Right lobe of liver (tissue), 4 donors: Measurements from ENCODE around the gene SCAPER.
"Not testable (repeated sequence)": the region's sequence is repeated elsewhere in the genome, so short reads cannot be mapped to it uniquely, and the experiment has no call there.

Experiments used
- CTCF ChIP-seq, 4 donors: fragments of 200-600 bp in 3 of 4; fragments of 450-650 bp in 1 of 4; IDR thresholded peaks; one replicate each; pipeline versions ENCODE4 v1.5.1 to v1.8.0; 2016 to 2022; ENCODE audit warnings: antibody characterized with exemption in 4 of 4, mild to moderate bottlenecking in 2 of 4
- POLR2A ChIP-seq: fragments of 450-650 bp; IDR thresholded peaks from one replicate; pipeline ENCODE4 v1.6.1; 2017; ENCODE audit warnings: antibody characterized with exemption, mild to moderate bottlenecking
- donor health status: DM: no; HTN: no; CAD: no.
- donor health status: DM: no; HTN: no; CAD: no.
- donor health status: DM: no; HTN: yes; CAD: no.

DNA sequence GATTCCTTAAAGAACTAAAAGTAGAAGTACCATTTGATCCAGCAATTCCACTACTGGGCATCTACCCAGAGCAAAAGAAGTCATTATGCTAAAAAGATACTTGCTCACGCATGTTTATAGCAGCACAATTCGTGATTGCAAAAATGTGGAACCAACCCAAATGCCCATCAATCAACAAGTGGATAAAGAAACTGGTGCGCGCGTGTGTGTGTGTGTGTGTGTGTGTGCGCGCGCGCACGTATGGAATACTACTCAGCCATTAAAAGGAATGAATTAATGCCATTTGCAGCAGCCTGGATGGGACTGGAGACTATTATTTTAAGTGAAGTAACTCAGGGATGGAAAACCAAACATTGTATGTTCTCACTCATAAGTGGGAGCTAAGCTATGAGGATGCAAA, 394.5 kb downstream of the SCAPER start:
- TF ChIP-seq CTCF (IDR thresholded peaks at IDR 0.05); POLR2A: not testable (repeated sequence)
